Heart left ventricle (tissue), 16 donors: ENCODE measurements around the gene ANKRA2. TPM values are rescaled to one million over a fixed set of nuclear protein-coding genes. Genes with fewer than 3 reads are reported as not detected.

Source experiments
- ATAC-seq, 4 donors: fragments of 200-7000 bp; cut with Tn5 transposase; one replicate each; pipeline ENCODE4 v1.9.1; 2020 to 2022; ENCODE audit warnings: moderate library complexity in 4 of 4, mild to moderate bottlenecking in 3 of 4, moderate number of reproducible peaks in 1 of 4
- DNase-seq, 5 donors: peaks; one replicate each; pipeline ENCODE4 v3.0.0-alpha.2; 2020
- H3K27ac ChIP-seq, 12 donors: fragments of 200-600 bp; sonication (generic) in 4 of 12; one replicate each; pipeline versions ENCODE4 v1.5.0 to v1.8.0; 2016 to 2022; ENCODE audit warnings: mild to moderate bottlenecking in 2 of 12
- H3K27me3 ChIP-seq, 9 donors: fragments of 200-600 bp; sonication (generic) in 2 of 9; one replicate each; pipeline versions ENCODE4 v1.5.1 to v1.8.0; 2016 to 2022; ENCODE audit warnings: mild to moderate bottlenecking in 3 of 9
- H3K36me3 ChIP-seq, 9 donors: fragments of 200-600 bp; sonication (generic) in 2 of 9; one replicate each; pipeline versions ENCODE4 v1.5.0 to v1.8.0; 2018 to 2022; ENCODE audit warnings: mild to moderate bottlenecking in 2 of 9
- H3K4me1 ChIP-seq, 12 donors: fragments of 200-600 bp; sonication (generic) in 4 of 12; one replicate each; pipeline versions ENCODE4 v1.5.0 to v1.8.0; 2016 to 2022; ENCODE audit warnings: mild to moderate bottlenecking in 3 of 12
- H3K4me3 ChIP-seq, 12 donors: fragments of 200-600 bp; sonication (generic) in 4 of 12; one replicate each; pipeline versions ENCODE4 v1.5.0 to v1.8.0; 2017 to 2022; ENCODE audit warnings: mild to moderate bottlenecking in 9 of 12, moderate library complexity in 4 of 12
- H3K9me3 ChIP-seq, 12 donors: fragments of 200-600 bp; sonication (generic) in 4 of 12; one replicate each; pipeline versions ENCODE4 v1.5.0 to v1.8.0; 2016 to 2022; ENCODE audit warnings: mild to moderate bottlenecking in 1 of 12
- CTCF ChIP-seq, 12 donors: fragments of 200-600 bp; sonication (generic) in 4 of 12; IDR thresholded peaks; one replicate each; pipeline versions ENCODE4 v1.5.0 to v1.8.0; 2018 to 2022; ENCODE audit warnings: antibody characterized with exemption in 12 of 12, mild to moderate bottlenecking in 5 of 12
- POLR2A ChIP-seq, 2 donors: fragments of 450-650 bp; IDR thresholded peaks; one replicate each; pipeline ENCODE4 v1.6.1; 2017; ENCODE audit warnings: antibody characterized with exemption in 2 of 2, mild to moderate bottlenecking in 2 of 2, moderate library complexity in 2 of 2
- WGBS, 4 donors: extraction: QIAGEN DNeasy Blood & Tissue Kit in 2 of 4; methylation state at CpG; one replicate each; pipeline versions ENCODE4 v1.1.5 to v1.1.7; 2013 to 2018; 5-methylcytosine and 5-hydroxymethylcytosine counted together
- intact Hi-C, 10 donors: fragments of 100-400 bp; cut with DNase I; formaldehyde crosslinking; loops; one replicate each; pipeline versions ENCODE4 v1.11.1 to v1.14.2; 2022
- polyA plus RNA-seq, 2 donors: library from polyadenylated mRNA; stranded (reverse); fragments of 200-250 nt; gene quantifications; one replicate each; pipeline ENCODE4 v1.2.3, GENCODE V29; 2013
- total RNA-seq, 9 donors: library from RNA; depleted of rRNA in 2 of 9; stranded (reverse); fragments of >200 nt in 2 of 9; fragmentation: NEBNext Ultra II Directional in 3 of 9; extraction: Animal tissue kit (Norgen Biotek cat#: 25700) in 3 of 9; gene quantifications; one replicate each; pipeline versions ENCODE4 v1.1.0 to v1.2.4, GENCODE V29; 2016 to 2023
- donor health status: ischemic (EF 13 %, LVEDD 7.1; RV severe dilation, severe dysfunction).
- donor health status: healthy with polysubstance abuse.
- donor health status: DM: no; HTN: yes; CAD: no.
- donor health status: DM: no; HTN: no; CAD: no.
- donor health status: ischemic (EF 25% LVEDD 6.9; RV normal size, moderate dysfunction).
- donor health status: ischemic (EF 25% LVEDD 5.7; RV mildly dilated, moderate dysfunction).
- donor health status: healthy.
- donor health status: DM: yes; HTN: yes; CAD: no.
- donor health status: ischemic (EF 35%, LVEDD 5.7; RV mildly dilated, moderate dysfunction).
- donor health status: nonischemic (EF 11% LVEDD 7.7; RV severe dilation, severe dysfunction).
- donor health status: DM: yes; HTN: yes; CAD: no.
- donor health status: PGD.
- donor health status: ischemic (EF 29% LVEDD 5.4; RV normal size, mild dysfunction).
- donor health status: nonischemic (EF 23%, LVEDD 6.1; RV moderate dilation, normal function).

The ANKRA2 gene
- total and polyA plus RNA-seq, 11 donors: 6.2 to 14.9 (median 11.3) TPM

DNA sequence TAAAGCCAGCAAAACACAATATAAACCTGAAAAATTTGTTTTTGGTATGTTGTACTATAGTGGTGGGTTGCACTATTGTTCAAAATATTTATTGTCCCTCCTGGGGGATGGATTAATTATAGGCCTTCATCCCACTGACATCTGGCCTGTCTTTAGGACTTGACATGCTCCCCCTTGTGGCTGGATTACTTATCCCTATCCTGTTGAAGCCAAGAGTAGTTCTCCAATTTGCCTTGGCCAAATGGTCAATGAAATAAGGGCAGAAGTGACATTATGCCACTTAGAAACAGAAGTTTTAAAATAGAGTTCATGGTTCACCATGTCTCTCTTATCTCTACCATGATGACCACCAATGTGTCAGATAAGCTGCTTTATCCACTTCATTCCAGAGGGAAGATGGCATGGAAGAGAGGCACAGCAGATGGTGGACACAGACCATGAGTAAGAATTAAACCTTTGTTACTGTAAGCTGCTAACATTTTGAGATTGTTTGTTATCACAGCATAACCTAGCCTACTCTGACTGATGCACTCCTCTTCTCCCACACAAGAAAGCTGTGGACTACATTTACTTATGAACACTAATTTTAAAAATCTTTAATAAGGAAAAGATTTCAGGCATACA lies 31.4 kb upstream of the ANKRA2 start:
- TF ChIP-seq POLR2A (IDR thresholded peaks at IDR 0.05) (no peak), CTCF (IDR thresholded peaks at IDR 0.05) (peak in 11 of 12 donors; percentile 7 to 54 (median 42))
- intact Hi-C loops: loop anchor here in 2 of 10 donors (10.0 kb wide), 2 partner anchors 1048 to 1058 kb away; partner anchors contain the start of gene ENC1 (in 1 of the 2)

GRCh38 chr5:73592551-73592950 lies 27.1 kb upstream of the ANKRA2 start:
- H3K27me3 ChIP-seq: no peaks in the 10 kb centered on the region
- no peak for DNase-seq
- ATAC-seq: no peak
- H3K36me3 ChIP-seq: no peaks in the 10 kb centered on the region
- H3K27ac ChIP-seq: no peak overlapping the region
- TF ChIP-seq CTCF (IDR thresholded peaks at IDR 0.05): no peak
- no peak for TF ChIP-seq POLR2A (IDR thresholded peaks at IDR 0.05)
- 74 to 82% (median 80%) methylated on average over 1 of the region's 1 CpG for WGBS, 4 donors
- H3K4me1 ChIP-seq: no peaks in the 10 kb centered on the region
- H3K4me3 ChIP-seq: no peak overlapping the region
- H3K9me3 ChIP-seq: no peaks in the 10 kb centered on the region
- intact Hi-C loops: loop anchor here in 6 of 10 donors (5.0 to 10.0 kb wide), 4 partner anchors 100 to 1062 kb away; partner anchors contain the start of gene ENC1 (in 1 of the 6)

More for the DNA sequence above, 31.4 kb upstream of the ANKRA2 start:
- no peaks in the 10 kb centered on the region for H3K4me1 ChIP-seq
- no peak overlapping the region for H3K27ac ChIP-seq
- no peak overlapping the region for H3K4me3 ChIP-seq
- H3K27me3 ChIP-seq: no peaks in the 10 kb centered on the region
- DNase-seq (no peak), ATAC-seq (no peak)
- H3K9me3 ChIP-seq: peaks cover 0 to 10% (median 3%) of the 10 kb centered on the region in 12 donors
- no peaks in the 10 kb centered on the region for H3K36me3 ChIP-seq

GRCh38 chr5:73591698-73592501 lies 26.5 kb upstream of the ANKRA2 start:
- no peak overlapping the region for H3K27ac ChIP-seq
- no peak for ATAC-seq
- no peaks in the 10 kb centered on the region for H3K4me1 ChIP-seq
- intact Hi-C loops: loop anchor here in 9 of 10 donors (1.0 to 10.0 kb wide), 7 partner anchors 100 to 1063 kb away; partner anchors contain the start of gene ENC1 (in 1 of the 9)
- no peaks in the 10 kb centered on the region for H3K36me3 ChIP-seq
- WGBS, 4 donors: 37 to 43% (median 41%) methylated on average over 4 of the region's 4 CpGs
- H3K4me3 ChIP-seq: no peak overlapping the region
- no peaks in the 10 kb centered on the region for H3K9me3 ChIP-seq
- DNase-seq: no peak
- H3K27me3 ChIP-seq: no peaks in the 10 kb centered on the region
- no peak for TF ChIP-seq POLR2A (IDR thresholded peaks at IDR 0.05)
- no peak for TF ChIP-seq CTCF (IDR thresholded peaks at IDR 0.05)

GRCh38 chr5:73591102-73591695 lies 25.8 kb upstream of the ANKRA2 start:
- Histone ChIP-seq H3K4me3 (no peak overlapping the region), H3K27me3 (no peaks in the 10 kb centered on the region), H3K9me3 (no peaks in the 10 kb centered on the region), H3K36me3 (no peaks in the 10 kb centered on the region), H3K4me1 (no peaks in the 10 kb centered on the region), H3K27ac (no peak overlapping the region)
- ATAC-seq (peak in 3 of 4 donors; percentile 59 to 75 (median 66)), DNase-seq (peak in 2 of 5 donors; percentile 41 to 54)
- WGBS, 4 donors: 55 to 69% (median 67%) methylated on average over 4 of the region's 4 CpGs
- intact Hi-C loops: loop anchor here in 9 of 10 donors (1.0 to 10.0 kb wide), 7 partner anchors 101 to 1064 kb away; partner anchors contain the start of gene ENC1 (in 1 of the 9)
- TF ChIP-seq POLR2A (IDR thresholded peaks at IDR 0.05) (no peak), CTCF (IDR thresholded peaks at IDR 0.05) (peak; percentile 80 to 93 (median 87))
